Measurements from ENCODE around the gene FAF1. TPM values are rescaled to one million over a fixed set of nuclear protein-coding genes. Genes with fewer than 3 reads are reported as not detected.

FAF1 gene
- total RNA-seq, 3 donors from 2014 or later = 59.8 to 64.2 (median 60.1) TPM

DNA sequence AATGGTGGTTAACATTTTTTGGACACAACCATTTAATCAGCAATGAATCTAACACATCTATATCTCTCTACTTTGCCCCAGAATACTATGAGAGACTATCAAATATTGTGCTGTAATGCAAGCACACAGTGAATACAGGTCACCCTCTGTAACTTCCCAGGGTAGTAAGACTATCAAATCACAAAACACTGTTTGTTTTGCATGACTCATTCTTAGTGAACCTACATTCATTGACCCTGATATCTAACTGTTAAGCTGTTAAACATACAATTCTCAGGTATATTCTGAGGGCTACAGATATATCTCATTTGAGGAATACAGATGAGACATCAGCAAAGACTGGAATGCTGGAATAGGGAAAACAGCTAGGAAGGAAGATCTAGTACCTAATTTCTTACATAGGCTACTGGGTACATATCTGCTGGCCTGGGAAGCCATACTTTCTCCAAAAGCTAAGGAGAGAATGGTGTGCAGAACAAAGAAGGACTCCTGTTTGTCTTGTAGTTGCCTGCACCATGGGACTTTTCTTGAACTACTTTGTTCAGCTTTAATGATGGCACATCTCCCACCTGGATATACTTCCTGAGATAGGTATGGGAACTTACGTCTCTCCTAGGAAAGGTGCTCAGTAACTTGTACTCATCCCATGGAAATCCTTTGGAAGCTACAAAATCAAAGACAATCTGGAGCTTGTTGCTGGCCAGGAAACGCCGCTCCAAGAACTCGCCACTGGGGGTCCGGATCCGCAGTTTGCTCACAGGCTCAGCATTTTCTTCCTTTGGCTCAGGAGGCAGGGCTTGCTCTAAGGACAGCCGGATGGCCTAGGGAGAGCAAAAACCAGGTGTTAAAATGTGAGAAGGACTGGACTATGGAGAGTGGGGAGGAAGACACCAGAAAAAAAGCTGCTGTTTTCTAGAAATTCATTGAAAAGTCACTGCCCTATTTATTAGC lies 484.9 kb downstream of the FAF1 start:
- ATAC-seq (no peak), DNase-seq (no peak)
- H3K4me3 Mint-ChIP-seq = no peak overlapping the region
- peaks cover 30% of the 10 kb centered on the region for H3K36me3 Mint-ChIP-seq (ENCODE audit: insufficient read depth)
- H3K27me3 Mint-ChIP-seq (ENCODE audit: low read depth) = no peaks in the 10 kb centered on the region
- H3K4me1 Mint-ChIP-seq (ENCODE audit: low read depth) = no peaks in the 10 kb centered on the region
- H3K9me3 Mint-ChIP-seq = no peaks in the 10 kb centered on the region

GRCh38 chr1:50473513-50473912 lies 486.6 kb downstream of the FAF1 start:
- Mint-ChIP-seq H3K4me1 (ENCODE audit: low read depth) (no peaks in the 10 kb centered on the region), H3K27me3 (ENCODE audit: low read depth) (no peaks in the 10 kb centered on the region), H3K4me3 (no peak overlapping the region), H3K36me3 (ENCODE audit: insufficient read depth) (peaks cover 34% of the 10 kb centered on the region), H3K9me3 (no peaks in the 10 kb centered on the region)
- ATAC-seq (no peak), DNase-seq (no peak)

DNA sequence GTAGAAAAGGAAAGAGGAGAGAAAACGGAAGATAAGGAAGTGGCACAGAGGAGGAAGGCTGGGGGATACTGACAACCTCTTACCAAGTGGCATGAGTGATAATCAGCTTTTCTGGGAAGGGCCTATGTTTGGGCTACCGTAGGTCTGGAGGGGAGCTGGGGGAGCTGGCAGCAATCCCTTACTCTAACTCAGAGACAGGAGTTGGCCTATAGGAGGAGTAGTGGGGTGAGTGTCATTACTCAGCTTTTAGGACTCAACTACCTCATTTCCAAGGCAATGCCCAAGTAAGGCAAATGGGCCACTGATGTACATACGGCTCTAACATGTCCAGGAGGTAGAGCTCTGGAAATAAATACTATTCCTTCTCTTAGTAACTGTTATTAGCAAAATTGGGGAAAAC lies 488.1 kb downstream of the FAF1 start:
- H3K9me3 Mint-ChIP-seq = no peaks in the 10 kb centered on the region
- no peaks in the 10 kb centered on the region for H3K4me1 Mint-ChIP-seq (ENCODE audit: low read depth)
- H3K4me3 Mint-ChIP-seq = no peak overlapping the region
- ATAC-seq (no peak), DNase-seq (no peak)
- H3K27me3 Mint-ChIP-seq (ENCODE audit: low read depth) = no peaks in the 10 kb centered on the region
- peaks cover 35% of the 10 kb centered on the region for H3K36me3 Mint-ChIP-seq (ENCODE audit: insufficient read depth)

DNA sequence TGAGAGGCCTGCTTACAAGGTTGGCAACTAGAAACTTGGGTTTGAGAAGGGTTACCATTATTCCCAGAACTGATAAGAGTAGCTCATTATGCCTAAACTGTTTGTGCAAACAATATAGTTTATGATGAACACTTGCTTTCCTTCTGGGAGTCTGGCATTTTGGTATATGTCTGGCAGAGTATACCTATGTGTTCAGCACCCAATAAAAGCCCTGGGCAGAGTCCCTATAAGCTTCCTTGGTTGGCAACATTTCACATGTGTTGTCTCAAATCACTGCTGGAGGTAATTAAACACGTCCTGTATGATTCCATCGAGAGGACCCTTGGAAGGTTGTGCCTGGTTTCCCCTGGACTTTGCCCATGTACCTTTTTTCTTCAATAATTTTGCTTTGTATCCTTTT lies 497.1 kb downstream of the FAF1 start:
- Mint-ChIP-seq H3K4me1 (ENCODE audit: low read depth) (no peaks in the 10 kb centered on the region), H3K27me3 (ENCODE audit: low read depth) (no peaks in the 10 kb centered on the region), H3K4me3 (no peak overlapping the region), H3K9me3 (no peaks in the 10 kb centered on the region), H3K36me3 (ENCODE audit: insufficient read depth) (peaks cover 25% of the 10 kb centered on the region)
- DNase-seq (no peak), ATAC-seq (no peak)

DNA sequence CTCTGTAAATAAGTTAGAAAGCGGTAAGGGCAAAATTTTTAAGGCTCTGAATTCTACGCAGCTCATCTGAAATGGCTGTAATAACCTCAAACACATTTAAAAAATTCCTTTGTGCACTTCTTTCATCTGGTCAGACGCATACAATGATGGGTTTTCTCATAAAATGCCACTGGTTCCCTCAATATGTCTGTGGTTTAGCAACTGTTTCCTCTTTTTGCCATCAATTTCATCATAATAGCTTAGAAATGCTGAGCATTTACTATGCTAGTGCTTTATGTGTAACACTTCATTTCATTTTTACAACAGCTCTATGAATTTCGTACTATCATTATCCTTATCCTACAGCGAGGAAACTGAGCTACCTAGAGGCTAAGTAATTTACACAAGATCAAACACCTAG lies 501.6 kb downstream of the FAF1 start:
- ATAC-seq = no peak
- H3K4me1 Mint-ChIP-seq (ENCODE audit: low read depth) = peaks cover under 1% of the 10 kb centered on the region
- no peak overlapping the region for H3K4me3 Mint-ChIP-seq
- no peaks in the 10 kb centered on the region for H3K9me3 Mint-ChIP-seq
- H3K27me3 Mint-ChIP-seq (ENCODE audit: low read depth) = no peaks in the 10 kb centered on the region
- H3K36me3 Mint-ChIP-seq (ENCODE audit: insufficient read depth) = peaks cover 21% of the 10 kb centered on the region
- DNase-seq = no peak

DNA sequence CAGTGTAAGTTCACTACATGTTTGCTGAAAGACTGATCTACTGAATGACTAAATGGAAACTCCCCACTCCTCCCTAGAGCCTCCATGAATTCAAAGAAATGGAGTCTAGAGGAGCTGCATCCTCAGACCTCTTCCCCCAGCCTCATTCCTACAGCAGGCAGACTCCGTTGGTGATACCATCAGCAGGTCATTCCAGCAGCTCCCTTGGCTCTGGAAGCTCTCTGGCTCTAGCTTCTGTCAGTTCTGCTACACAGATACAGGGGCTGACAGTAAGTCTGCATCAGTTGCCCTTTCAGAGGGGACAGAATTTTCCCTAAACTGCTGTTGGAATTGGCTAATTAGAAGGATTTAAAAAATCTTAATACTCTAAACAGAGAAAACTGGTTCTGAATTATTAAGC lies 505.2 kb downstream of the FAF1 start:
- H3K9me3 Mint-ChIP-seq = no peaks in the 10 kb centered on the region
- peaks cover 6% of the 10 kb centered on the region for H3K36me3 Mint-ChIP-seq (ENCODE audit: insufficient read depth)
- no peak for DNase-seq
- H3K4me1 Mint-ChIP-seq (ENCODE audit: low read depth) = peaks cover 19% of the 10 kb centered on the region
- no peak for ATAC-seq
- H3K27me3 Mint-ChIP-seq (ENCODE audit: low read depth) = no peaks in the 10 kb centered on the region
- no peak overlapping the region for H3K4me3 Mint-ChIP-seq

DNA sequence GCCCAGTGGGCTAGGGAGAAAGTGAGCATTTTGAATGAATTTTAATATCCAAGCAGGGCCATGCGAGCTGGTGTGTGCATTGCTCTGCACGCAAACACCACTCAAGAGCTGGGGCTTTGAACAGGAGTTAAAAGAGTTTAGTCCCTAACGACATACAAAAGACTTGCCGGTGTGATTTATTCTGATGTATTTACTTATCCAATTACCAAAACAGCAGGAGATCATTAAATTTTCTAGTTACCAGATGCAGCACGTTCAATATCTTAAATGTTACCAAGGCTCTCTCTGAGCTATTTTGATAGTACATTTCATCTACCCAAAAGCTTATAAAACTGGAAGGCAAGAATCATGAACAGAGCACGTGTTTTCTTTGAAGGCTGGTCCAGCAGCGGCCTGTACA lies 506.8 kb downstream of the FAF1 start:
- no peaks in the 10 kb centered on the region for H3K9me3 Mint-ChIP-seq
- H3K36me3 Mint-ChIP-seq (ENCODE audit: insufficient read depth) = no peaks in the 10 kb centered on the region
- H3K27me3 Mint-ChIP-seq (ENCODE audit: low read depth) = no peaks in the 10 kb centered on the region

GRCh38 chr1:50452700-50453099 lies 507.4 kb downstream of the FAF1 start:
- ATAC-seq = no peak
- no peaks in the 10 kb centered on the region for H3K36me3 Mint-ChIP-seq (ENCODE audit: insufficient read depth)
- peaks cover 19% of the 10 kb centered on the region for H3K4me1 Mint-ChIP-seq (ENCODE audit: low read depth)

More for the DNA sequence above, 506.8 kb downstream of the FAF1 start:
- no peak for ATAC-seq
- H3K4me1 Mint-ChIP-seq (ENCODE audit: low read depth) = peaks cover 19% of the 10 kb centered on the region
- no peak overlapping the region for H3K4me3 Mint-ChIP-seq
- no peak for DNase-seq

GRCh38 chr1:50450861-50451653 lies 509.0 kb downstream of the FAF1 start:
- H3K4me3 Mint-ChIP-seq = no peak overlapping the region
- DNase-seq = no peak
- H3K4me1 Mint-ChIP-seq (ENCODE audit: low read depth) = peaks cover 19% of the 10 kb centered on the region
- H3K27me3 Mint-ChIP-seq (ENCODE audit: low read depth) = no peaks in the 10 kb centered on the region
- H3K9me3 Mint-ChIP-seq = no peaks in the 10 kb centered on the region
- ATAC-seq = peak in 1 of 2 donors; percentile 48
- H3K36me3 Mint-ChIP-seq (ENCODE audit: insufficient read depth) = no peaks in the 10 kb centered on the region

More at GRCh38 chr1:50452700-50453099, 507.4 kb downstream of the FAF1 start:
- H3K4me3 Mint-ChIP-seq = no peak overlapping the region
- H3K27me3 Mint-ChIP-seq (ENCODE audit: low read depth) = no peaks in the 10 kb centered on the region
- H3K9me3 Mint-ChIP-seq = no peaks in the 10 kb centered on the region
- no peak for DNase-seq

GRCh38 chr1:50447961-50448360 lies 512.1 kb downstream of the FAF1 start:
- Mint-ChIP-seq H3K4me3 (no peak overlapping the region), H3K36me3 (ENCODE audit: insufficient read depth) (peaks cover 6% of the 10 kb centered on the region), H3K9me3 (no peaks in the 10 kb centered on the region), H3K27me3 (ENCODE audit: low read depth) (no peaks in the 10 kb centered on the region), H3K4me1 (ENCODE audit: low read depth) (peaks cover 14% of the 10 kb centered on the region)
- ATAC-seq (no peak), DNase-seq (no peak)

DNA sequence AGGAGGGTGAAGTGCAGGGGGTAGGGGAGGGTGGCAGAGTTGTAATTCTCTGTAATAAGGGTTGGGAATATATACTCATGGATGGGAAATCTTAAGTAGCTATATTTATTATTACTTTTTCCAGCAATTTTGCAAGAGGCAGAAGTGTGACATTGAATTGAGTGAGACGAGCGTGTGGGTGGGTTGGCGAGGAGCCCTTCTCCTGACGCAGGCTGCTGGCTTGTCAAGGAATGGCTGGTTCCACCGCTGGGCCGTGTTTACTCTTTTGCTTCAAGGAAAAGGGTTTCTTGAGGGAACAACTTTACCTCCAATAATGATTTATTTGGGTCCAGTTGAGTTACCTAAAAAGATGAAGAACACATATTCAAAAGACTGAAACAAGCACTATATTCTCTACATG lies 518.9 kb downstream of the FAF1 start:
- no peak for ATAC-seq
- Mint-ChIP-seq H3K9me3 (no peaks in the 10 kb centered on the region), H3K4me3 (no peak overlapping the region), H3K4me1 (ENCODE audit: low read depth) (no peaks in the 10 kb centered on the region), H3K27me3 (ENCODE audit: low read depth) (no peaks in the 10 kb centered on the region), H3K36me3 (ENCODE audit: insufficient read depth) (peaks cover 40% of the 10 kb centered on the region)
- DNase-seq = no peak

- peaks cover 40% of the 10 kb centered on the region for H3K36me3 Mint-ChIP-seq (ENCODE audit: insufficient read depth)
- H3K4me3 Mint-ChIP-seq = no peak overlapping the region
- DNase-seq (no peak), ATAC-seq (no peak)
- H3K9me3 Mint-ChIP-seq = no peaks in the 10 kb centered on the region
- no peaks in the 10 kb centered on the region for H3K4me1 Mint-ChIP-seq (ENCODE audit: low read depth)
- H3K27me3 Mint-ChIP-seq (ENCODE audit: low read depth) = no peaks in the 10 kb centered on the region
Observed at GRCh38 chr1:50438945-50439344, 521.1 kb downstream of the FAF1 start.

GRCh38 chr1:50436489-50436888 lies 523.6 kb downstream of the FAF1 start:
- no peaks in the 10 kb centered on the region for H3K9me3 Mint-ChIP-seq
- DNase-seq (no peak), ATAC-seq (no peak)
- no peaks in the 10 kb centered on the region for H3K4me1 Mint-ChIP-seq (ENCODE audit: low read depth)
- no peak overlapping the region for H3K4me3 Mint-ChIP-seq
- peaks cover 31% of the 10 kb centered on the region for H3K36me3 Mint-ChIP-seq (ENCODE audit: insufficient read depth)
- H3K27me3 Mint-ChIP-seq (ENCODE audit: low read depth) = peaks cover 11% of the 10 kb centered on the region

- no peak for DNase-seq
- ATAC-seq = no peak
- Mint-ChIP-seq H3K4me3 (no peak overlapping the region), H3K4me1 (ENCODE audit: low read depth) (peaks cover 18% of the 10 kb centered on the region), H3K27me3 (ENCODE audit: low read depth) (peaks cover 68% of the 10 kb centered on the region), H3K36me3 (ENCODE audit: insufficient read depth) (peaks cover 2% of the 10 kb centered on the region), H3K9me3 (no peaks in the 10 kb centered on the region)
Observed at GRCh38 chr1:50430010-50430405, 530.1 kb downstream of the FAF1 start.
